MM.1S (cell line): ENCODE data around the gene VENTX.

Experiments used
- DNase-seq: peaks from one replicate; pipeline ENCODE4 v3.0.0-alpha.2; 2015
- H2AFZ ChIP-seq: fragments of 300-600 bp; sonication (generic); 2 replicates; pipeline ENCODE4 v1.6.0; 2016; ENCODE audit warnings: antibody characterized with exemption, low read length
- H3F3A ChIP-seq: fragments of 300-600 bp; sonication (generic); 2 replicates; pipeline ENCODE4 v1.6.1; 2016; ENCODE audit warnings: mild to moderate bottlenecking, antibody characterized with exemption, low read length, moderate library complexity, mixed read lengths; ENCODE audit not compliant: insufficient read depth
- H3K27ac ChIP-seq: fragments of 300-600 bp; sonication (generic); 2 replicates; pipeline ENCODE4 v1.5.1; 2016; ENCODE audit warnings: mild to moderate bottlenecking, low read length
- H3K27me3 ChIP-seq: fragments of 300-600 bp; sonication (generic); replicated peaks from 2 replicates; pipeline ENCODE4 v1.6.0; 2016; ENCODE audit warnings: low read length; ENCODE audit not compliant: insufficient read depth
- H3K36me3 ChIP-seq: fragments of 300-600 bp; sonication (generic); replicated peaks from 2 replicates; pipeline ENCODE4 v1.6.1; 2016; ENCODE audit warnings: mild to moderate bottlenecking, low read length, mixed read lengths; ENCODE audit not compliant: insufficient read depth
- H3K4me1 ChIP-seq: fragments of 300-600 bp; sonication (generic); 2 replicates; pipeline ENCODE4 v1.6.1; 2016; ENCODE audit warnings: low read length, mixed read lengths
- H3K4me2 ChIP-seq: fragments of 300-600 bp; sonication (generic); 2 replicates; pipeline ENCODE4 v1.6.0; 2016; ENCODE audit warnings: low read depth, low read length
- H3K4me3 ChIP-seq: fragments of 300-600 bp; sonication (generic); 2 replicates; pipeline ENCODE4 v1.5.1; 2016; ENCODE audit warnings: low read length, mixed read lengths
- H3K79me2 ChIP-seq: fragments of 300-600 bp; sonication (generic); 2 replicates; pipeline ENCODE4 v1.6.1; 2016; ENCODE audit warnings: mixed run types, low read length, mixed read lengths
- H3K9ac ChIP-seq: fragments of 300-600 bp; sonication (generic); 2 replicates; pipeline ENCODE4 v1.6.1; 2016; ENCODE audit warnings: low read length, mixed read lengths
- H3K9me2 ChIP-seq: fragments of 300-600 bp; sonication (generic); replicated peaks from 2 replicates; pipeline ENCODE4 v1.6.1; 2016; ENCODE audit warnings: mild to moderate bottlenecking, low read length, mixed read lengths; ENCODE audit not compliant: insufficient read depth
- H3K9me3 ChIP-seq: fragments of 300-600 bp; sonication (generic); replicated peaks from 2 replicates; pipeline ENCODE4 v1.6.1; 2016; ENCODE audit warnings: mild to moderate bottlenecking, low read length, mixed read lengths; ENCODE audit not compliant: insufficient read depth
- H4K20me1 ChIP-seq: fragments of 300-600 bp; sonication (generic); 2 replicates; pipeline ENCODE4 v1.6.1; 2016; ENCODE audit warnings: mild to moderate bottlenecking, low read length, moderate library complexity, mixed read lengths; ENCODE audit not compliant: insufficient read depth
- EZH2 ChIP-seq: fragments of 300-600 bp; sonication (generic); optimal IDR thresholded peaks from 2 replicates; pipeline ENCODE3; 2017; ENCODE audit warnings: low read depth, mild to moderate bottlenecking, antibody characterized with exemption, low read length, mixed read lengths
- EZH2phosphoT487 ChIP-seq: fragments of 300-600 bp; sonication (generic); IDR thresholded peaks from 2 replicates; pipeline ENCODE4 v1.6.1; 2018; ENCODE audit warnings: antibody characterized with exemption, low read length
- TF ChIP-seq, protein P1 (sequence below): fragments of 300-600 bp; sonication (generic); IDR thresholded peaks from 2 replicates; pipeline ENCODE4 v1.5.1; 2016; ENCODE audit warnings: antibody characterized with exemption, low read length, mixed read lengths

The VENTX gene

DNA sequence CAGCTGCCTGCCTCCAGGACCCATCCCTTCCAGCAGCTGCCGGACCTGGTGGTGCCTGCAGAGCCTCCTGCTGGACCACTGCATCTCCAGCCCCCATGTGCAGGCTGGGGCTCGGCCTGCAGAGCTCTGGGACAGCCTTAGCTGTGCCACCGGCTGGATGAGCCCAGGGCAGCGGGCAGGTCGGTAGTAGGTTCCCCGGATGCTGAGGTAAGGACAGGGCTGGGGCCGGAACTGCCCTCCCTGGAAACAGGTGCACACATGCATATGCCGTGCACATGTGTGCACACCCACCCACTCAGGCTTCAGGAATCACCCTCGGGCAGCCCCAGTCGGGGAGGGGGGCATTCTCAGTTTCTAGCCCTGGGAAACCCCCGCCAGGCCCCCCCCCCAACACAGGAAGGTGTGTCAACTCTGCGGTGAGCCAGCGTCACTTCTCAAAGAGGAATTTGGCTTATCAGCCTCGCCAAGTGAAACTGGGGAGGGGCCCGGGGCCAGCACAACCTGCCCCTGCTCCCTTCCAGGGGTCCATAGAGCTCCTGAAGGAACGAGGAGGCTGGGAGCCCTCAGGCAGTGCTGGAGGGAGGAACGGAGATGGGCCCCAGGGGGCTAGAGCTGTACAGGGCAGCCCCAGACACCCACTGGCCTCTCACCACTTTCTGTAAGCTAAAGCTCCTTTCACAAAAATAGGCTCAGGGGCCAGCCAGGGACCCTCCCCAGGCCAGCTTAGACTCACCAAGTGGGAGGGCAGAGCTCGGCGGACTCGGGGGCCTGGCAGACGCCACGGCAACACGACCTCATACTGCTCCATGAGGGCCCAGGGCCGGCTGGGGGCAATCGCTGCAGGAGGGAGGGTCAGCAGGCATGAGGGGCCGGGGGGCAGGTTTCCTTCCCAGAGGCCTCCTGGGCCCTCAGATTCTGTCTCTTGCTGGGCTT lies 37.4 kb downstream of the VENTX start:
- peaks cover 61% of the 10 kb centered on the region for H3K79me2 ChIP-seq
- H3K36me3 ChIP-seq: peaks cover 3% of the 10 kb centered on the region
- peak; percentile 94 for DNase-seq
- peak overlapping the region; percentile 95 for H3K27ac ChIP-seq
- H3K4me2 ChIP-seq: peak overlapping the region; percentile 93
- no peak overlapping the region; the same call in 1 of the 2 replicates for H2AFZ ChIP-seq
- peak overlapping the region; percentile 94 for H3K9ac ChIP-seq
- TF ChIP-seq, protein P1, sequence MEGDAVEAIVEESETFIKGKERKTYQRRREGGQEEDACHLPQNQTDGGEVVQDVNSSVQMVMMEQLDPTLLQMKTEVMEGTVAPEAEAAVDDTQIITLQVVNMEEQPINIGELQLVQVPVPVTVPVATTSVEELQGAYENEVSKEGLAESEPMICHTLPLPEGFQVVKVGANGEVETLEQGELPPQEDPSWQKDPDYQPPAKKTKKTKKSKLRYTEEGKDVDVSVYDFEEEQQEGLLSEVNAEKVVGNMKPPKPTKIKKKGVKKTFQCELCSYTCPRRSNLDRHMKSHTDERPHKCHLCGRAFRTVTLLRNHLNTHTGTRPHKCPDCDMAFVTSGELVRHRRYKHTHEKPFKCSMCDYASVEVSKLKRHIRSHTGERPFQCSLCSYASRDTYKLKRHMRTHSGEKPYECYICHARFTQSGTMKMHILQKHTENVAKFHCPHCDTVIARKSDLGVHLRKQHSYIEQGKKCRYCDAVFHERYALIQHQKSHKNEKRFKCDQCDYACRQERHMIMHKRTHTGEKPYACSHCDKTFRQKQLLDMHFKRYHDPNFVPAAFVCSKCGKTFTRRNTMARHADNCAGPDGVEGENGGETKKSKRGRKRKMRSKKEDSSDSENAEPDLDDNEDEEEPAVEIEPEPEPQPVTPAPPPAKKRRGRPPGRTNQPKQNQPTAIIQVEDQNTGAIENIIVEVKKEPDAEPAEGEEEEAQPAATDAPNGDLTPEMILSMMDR: no peak
- TF ChIP-seq EZH2 (no peak), EZH2phosphoT487 (no peak)
- H3K4me1 ChIP-seq: peaks cover 27% of the 10 kb centered on the region
- no peaks in the 10 kb centered on the region for H4K20me1 ChIP-seq
- peaks cover 35% of the 10 kb centered on the region for H3F3A ChIP-seq
- H3K9me2 ChIP-seq: no peaks in the 10 kb centered on the region
- no peaks in the 10 kb centered on the region for H3K27me3 ChIP-seq
- no peaks in the 10 kb centered on the region for H3K9me3 ChIP-seq
- peak overlapping the region; percentile 82 for H3K4me3 ChIP-seq

DNA sequence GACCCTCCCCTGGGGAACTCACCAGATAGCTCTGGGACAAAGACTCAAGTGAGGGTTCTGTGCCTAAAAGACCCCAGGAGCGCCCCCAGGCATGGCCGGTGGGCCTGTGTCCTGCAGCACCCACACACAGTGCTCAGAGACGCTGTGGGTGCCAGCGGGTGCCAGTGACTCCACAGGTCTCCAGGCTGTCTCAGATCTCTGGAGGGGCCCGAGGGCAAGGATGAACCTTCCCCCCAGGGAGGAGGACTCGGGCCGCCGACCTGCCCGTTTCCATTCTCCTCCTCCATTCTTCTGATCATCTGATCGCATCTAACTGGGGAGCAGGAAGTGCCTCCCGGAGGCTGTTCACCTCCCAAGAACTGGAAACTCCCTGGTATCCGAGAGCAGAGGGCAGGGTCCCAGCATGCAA lies 38.0 kb downstream of the VENTX start:
- peak; percentile 68 for DNase-seq
- Histone ChIP-seq H3K4me1 (peaks cover 27% of the 10 kb centered on the region), H3K36me3 (peaks cover 3% of the 10 kb centered on the region), H3K27ac (peak overlapping the region; percentile 95), H3K4me3 (peak overlapping the region; percentile 82), H3K9ac (peak overlapping the region; percentile 94), H3K9me2 (no peaks in the 10 kb centered on the region), H2AFZ (no peak overlapping the region), H3K27me3 (no peaks in the 10 kb centered on the region), H3K4me2 (peak overlapping the region; percentile 93), H3K9me3 (no peaks in the 10 kb centered on the region), H3F3A (peaks cover 35% of the 10 kb centered on the region), H4K20me1 (no peaks in the 10 kb centered on the region), H3K79me2 (peaks cover 54% of the 10 kb centered on the region)
- TF ChIP-seq EZH2 (no peak), EZH2phosphoT487 (no peak)
- TF ChIP-seq, protein P1: peak; percentile 59

DNA sequence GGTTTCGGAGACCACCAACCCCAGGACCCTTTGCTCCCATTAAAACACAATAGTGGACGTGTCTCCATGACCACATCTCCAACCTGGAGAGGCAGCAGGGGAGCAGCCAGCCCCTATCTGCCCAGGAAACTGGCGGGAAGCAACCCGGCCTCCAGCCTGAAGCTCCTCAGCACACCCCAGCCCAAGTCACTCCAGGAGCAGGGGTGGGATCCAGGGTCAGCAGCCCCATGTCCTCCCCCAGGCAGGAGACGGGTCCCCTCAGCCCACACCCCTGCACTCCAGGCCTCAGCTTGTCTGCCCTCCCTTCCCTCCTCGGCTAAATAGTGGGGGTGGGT lies 38.4 kb downstream of the VENTX start:
- H3K27ac ChIP-seq: peak overlapping the region; percentile 95
- peak overlapping the region; percentile 82 for H3K4me3 ChIP-seq
- H3F3A ChIP-seq: peaks cover 35% of the 10 kb centered on the region
- H3K9me2 ChIP-seq: no peaks in the 10 kb centered on the region
- H3K4me2 ChIP-seq: peak overlapping the region; percentile 93
- TF ChIP-seq, protein P1: no peak
- TF ChIP-seq EZH2phosphoT487 (no peak), EZH2 (no peak)
- H4K20me1 ChIP-seq: no peaks in the 10 kb centered on the region
- peaks cover 27% of the 10 kb centered on the region for H3K4me1 ChIP-seq
- DNase-seq: peak; percentile 11
- H2AFZ ChIP-seq: peak overlapping the region; percentile 54; the same call in 1 of the 2 replicates
- H3K79me2 ChIP-seq: peaks cover 50% of the 10 kb centered on the region
- H3K9ac ChIP-seq: peak overlapping the region; percentile 94
- no peaks in the 10 kb centered on the region for H3K9me3 ChIP-seq
- H3K27me3 ChIP-seq: no peaks in the 10 kb centered on the region
- peaks cover 3% of the 10 kb centered on the region for H3K36me3 ChIP-seq
